Keratinocyte (primary cell): Measurements from ENCODE around the gene HDGF.
A peak's percentile ranks its signal among the peaks of the same experiment; 100 is the strongest.

Source experiments
- EZH2 ChIP-seq: IDR thresholded peaks from one replicate; pipeline ENCODE4 v1.6.1; 2012; ENCODE audit warnings: inconsistent platforms, mild to moderate bottlenecking, low read length, moderate library complexity
- TF ChIP-seq, protein P1 (sequence below), 3 experiments: IDR thresholded peaks in 1 of 3; conservative IDR thresholded peaks in 1 of 3; optimal IDR thresholded peaks in 1 of 3; 2 replicates in 2 of 3; 3 replicates in 1 of 3; pipeline versions ENCODE3 to v1.5.1; 2011; ENCODE audit warnings: low read length in 3 of 3, mild to moderate bottlenecking in 3 of 3, moderate library complexity in 2 of 3, control low read depth in 1 of 3, inconsistent platforms in 1 of 3; ENCODE audit not compliant: insufficient read depth in 2 of 3; ENCODE audit errors: extremely low read depth in 1 of 3

DNA sequence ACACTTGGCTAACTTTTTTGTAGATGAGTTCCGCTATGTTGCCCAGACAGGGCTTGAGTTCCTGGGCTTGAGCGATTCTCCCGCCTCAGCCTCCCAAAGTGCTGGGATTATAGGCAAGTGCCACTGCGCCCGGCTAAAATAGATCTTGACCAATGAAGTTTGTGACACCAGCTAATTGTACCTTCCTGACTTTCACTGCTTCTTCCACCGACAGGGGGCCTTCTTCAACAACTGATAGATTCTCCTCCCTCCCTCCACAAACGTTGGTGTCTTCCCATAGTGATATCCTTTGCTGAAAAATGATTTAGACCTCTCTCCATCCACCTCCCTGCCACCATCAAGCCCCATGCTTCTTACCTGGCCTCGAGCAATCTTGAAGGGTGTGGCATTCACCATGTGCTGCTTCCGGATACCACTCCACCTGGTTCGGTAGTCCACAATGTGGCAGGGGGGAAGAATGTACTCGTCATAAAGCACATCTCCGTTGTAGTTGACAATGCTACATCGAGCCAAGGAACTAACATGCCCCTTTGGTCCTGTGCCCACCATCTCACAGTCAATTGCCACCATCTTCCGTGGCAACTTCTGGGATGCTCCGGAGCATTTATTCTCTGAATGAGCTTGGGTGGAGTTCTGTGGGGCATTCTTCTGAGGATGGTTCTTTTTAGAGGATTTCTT lies 24.8 kb downstream of the HDGF start:
- TF ChIP-seq, protein P1, sequence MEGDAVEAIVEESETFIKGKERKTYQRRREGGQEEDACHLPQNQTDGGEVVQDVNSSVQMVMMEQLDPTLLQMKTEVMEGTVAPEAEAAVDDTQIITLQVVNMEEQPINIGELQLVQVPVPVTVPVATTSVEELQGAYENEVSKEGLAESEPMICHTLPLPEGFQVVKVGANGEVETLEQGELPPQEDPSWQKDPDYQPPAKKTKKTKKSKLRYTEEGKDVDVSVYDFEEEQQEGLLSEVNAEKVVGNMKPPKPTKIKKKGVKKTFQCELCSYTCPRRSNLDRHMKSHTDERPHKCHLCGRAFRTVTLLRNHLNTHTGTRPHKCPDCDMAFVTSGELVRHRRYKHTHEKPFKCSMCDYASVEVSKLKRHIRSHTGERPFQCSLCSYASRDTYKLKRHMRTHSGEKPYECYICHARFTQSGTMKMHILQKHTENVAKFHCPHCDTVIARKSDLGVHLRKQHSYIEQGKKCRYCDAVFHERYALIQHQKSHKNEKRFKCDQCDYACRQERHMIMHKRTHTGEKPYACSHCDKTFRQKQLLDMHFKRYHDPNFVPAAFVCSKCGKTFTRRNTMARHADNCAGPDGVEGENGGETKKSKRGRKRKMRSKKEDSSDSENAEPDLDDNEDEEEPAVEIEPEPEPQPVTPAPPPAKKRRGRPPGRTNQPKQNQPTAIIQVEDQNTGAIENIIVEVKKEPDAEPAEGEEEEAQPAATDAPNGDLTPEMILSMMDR (optimal IDR thresholded peaks at IDR 0.05 in 1 of 3, IDR thresholded peaks at IDR 0.05 in 1 of 3, conservative IDR thresholded peaks at IDR 0.05 in 1 of 3; ENCODE audit: extremely low read depth in 1 of 3, insufficient read depth in 2 of 3, low read length in 3 of 3) = peak; percentile 58 to 76 (median 71)
- no peak for TF ChIP-seq EZH2
